DOHH2 (cell line): Measurements from ENCODE around the gene TANC1.

ENCODE experiments used
- H3F3A ChIP-seq: fragments of 200-600 bp; sonication (generic), shearing (Covaris generic); 2 replicates; pipeline ENCODE4 v1.6.0; 2016; ENCODE audit warnings: antibody characterized with exemption, mild to moderate bottlenecking; ENCODE audit not compliant: control insufficient read depth, insufficient read depth
- H3K27ac ChIP-seq: fragments of 200-600 bp; sonication (generic); 2 replicates; pipeline ENCODE4 v1.5.1; 2014; ENCODE audit warnings: low read depth, mild to moderate bottlenecking, low read length, moderate library complexity
- H3K27me3 ChIP-seq: fragments of 200-600 bp; sonication (generic); 2 replicates; pipeline ENCODE4 v1.6.1; 2014; ENCODE audit warnings: mild to moderate bottlenecking, low read length, mixed read lengths; ENCODE audit not compliant: control insufficient read depth
- H3K36me3 ChIP-seq: fragments of 200-600 bp; sonication (generic); 2 replicates; pipeline ENCODE4 v1.6.1; 2014; ENCODE audit warnings: mild to moderate bottlenecking, low read length, moderate library complexity, mixed read lengths; ENCODE audit not compliant: control insufficient read depth
- H3K4me1 ChIP-seq: fragments of 200-600 bp; sonication (generic); 2 replicates; pipeline ENCODE4 v1.6.1; 2014; ENCODE audit warnings: mild to moderate bottlenecking, low read length, mixed read lengths; ENCODE audit not compliant: control insufficient read depth
- H3K4me2 ChIP-seq: fragments of 200-600 bp; sonication (generic); 2 replicates; pipeline ENCODE4 v1.6.0; 2014; ENCODE audit warnings: mild to moderate bottlenecking, low read length, moderate library complexity
- H3K4me3 ChIP-seq: fragments of 200-600 bp; sonication (generic); 2 replicates; pipeline ENCODE4 v1.5.1; 2014; ENCODE audit warnings: mild to moderate bottlenecking, low read length, mixed read lengths
- H3K79me2 ChIP-seq: fragments of 200-600 bp; sonication (generic); 2 replicates; pipeline ENCODE4 v1.6.1; 2014; ENCODE audit warnings: mild to moderate bottlenecking, low read length, mixed read lengths; ENCODE audit not compliant: control insufficient read depth
- H3K9me2 ChIP-seq: fragments of 200-600 bp; sonication (generic); replicated peaks from 2 replicates; pipeline ENCODE4 v1.6.1; 2014; ENCODE audit warnings: mild to moderate bottlenecking, low read length, mixed read lengths; ENCODE audit not compliant: control insufficient read depth
- H3K9me3 ChIP-seq: fragments of 200-600 bp; sonication (generic); 2 replicates; pipeline ENCODE4 v1.6.1; 2014; ENCODE audit warnings: antibody characterized with exemption, low read length, mixed read lengths; ENCODE audit not compliant: control insufficient read depth, insufficient read depth
- H4K20me1 ChIP-seq: fragments of 200-600 bp; sonication (generic); 2 replicates; pipeline ENCODE4 v1.6.0; 2014; ENCODE audit warnings: low read depth, mild to moderate bottlenecking, antibody characterized with exemption, low read length, moderate library complexity; ENCODE audit not compliant: control insufficient read depth, insufficient read depth
- EZH2phosphoT487 ChIP-seq: fragments of 200-600 bp; sonication (generic); IDR thresholded peaks from 2 replicates; pipeline ENCODE4 v1.6.1; 2017; ENCODE audit warnings: borderline replicate concordance, mild to moderate bottlenecking, antibody characterized with exemption, low read length, moderate library complexity, mixed read lengths
- TF ChIP-seq, protein P1 (sequence below): fragments of 200-600 bp; sonication (generic); IDR thresholded peaks from one replicate; pipeline ENCODE4 v1.5.1; 2014; ENCODE audit warnings: antibody characterized with exemption, mild to moderate bottlenecking, low read depth, low read length; ENCODE audit not compliant: poor library complexity, severe bottlenecking

TANC1 gene

DNA sequence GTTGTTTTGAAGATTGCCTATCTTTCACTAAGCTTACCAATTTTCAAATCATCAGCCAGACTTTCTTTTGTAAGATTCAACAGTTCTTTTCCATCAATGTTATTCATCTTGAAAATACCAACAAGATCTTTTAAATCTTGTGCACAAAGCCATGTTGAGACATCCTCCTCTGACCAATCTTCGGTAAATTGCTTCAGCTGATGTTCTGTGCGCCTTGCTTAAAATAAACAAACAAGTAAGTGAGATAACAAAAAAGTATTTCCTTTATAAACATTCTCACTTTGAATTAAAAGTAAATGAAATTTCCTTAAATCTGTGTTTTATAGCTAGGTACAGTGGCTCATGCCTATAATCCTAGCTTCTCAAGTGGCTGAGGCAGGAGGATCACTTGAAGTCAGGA lies 287.7 kb downstream of the TANC1 start:
- Histone ChIP-seq H3F3A (no peaks in the 10 kb centered on the region), H3K36me3 (peaks cover 4% of the 10 kb centered on the region; the same call in 1 of the 2 replicates), H3K27me3 (no peaks in the 10 kb centered on the region), H3K9me2 (no peaks in the 10 kb centered on the region), H3K4me2 (no peak overlapping the region), H3K4me1 (no peaks in the 10 kb centered on the region), H3K4me3 (no peak overlapping the region), H4K20me1 (no peaks in the 10 kb centered on the region), H3K27ac (no peak overlapping the region), H3K9me3 (no peaks in the 10 kb centered on the region), H3K79me2 (no peaks in the 10 kb centered on the region)
- no peak for TF ChIP-seq EZH2phosphoT487
- TF ChIP-seq, protein P1, sequence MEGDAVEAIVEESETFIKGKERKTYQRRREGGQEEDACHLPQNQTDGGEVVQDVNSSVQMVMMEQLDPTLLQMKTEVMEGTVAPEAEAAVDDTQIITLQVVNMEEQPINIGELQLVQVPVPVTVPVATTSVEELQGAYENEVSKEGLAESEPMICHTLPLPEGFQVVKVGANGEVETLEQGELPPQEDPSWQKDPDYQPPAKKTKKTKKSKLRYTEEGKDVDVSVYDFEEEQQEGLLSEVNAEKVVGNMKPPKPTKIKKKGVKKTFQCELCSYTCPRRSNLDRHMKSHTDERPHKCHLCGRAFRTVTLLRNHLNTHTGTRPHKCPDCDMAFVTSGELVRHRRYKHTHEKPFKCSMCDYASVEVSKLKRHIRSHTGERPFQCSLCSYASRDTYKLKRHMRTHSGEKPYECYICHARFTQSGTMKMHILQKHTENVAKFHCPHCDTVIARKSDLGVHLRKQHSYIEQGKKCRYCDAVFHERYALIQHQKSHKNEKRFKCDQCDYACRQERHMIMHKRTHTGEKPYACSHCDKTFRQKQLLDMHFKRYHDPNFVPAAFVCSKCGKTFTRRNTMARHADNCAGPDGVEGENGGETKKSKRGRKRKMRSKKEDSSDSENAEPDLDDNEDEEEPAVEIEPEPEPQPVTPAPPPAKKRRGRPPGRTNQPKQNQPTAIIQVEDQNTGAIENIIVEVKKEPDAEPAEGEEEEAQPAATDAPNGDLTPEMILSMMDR, result no peak

DNA sequence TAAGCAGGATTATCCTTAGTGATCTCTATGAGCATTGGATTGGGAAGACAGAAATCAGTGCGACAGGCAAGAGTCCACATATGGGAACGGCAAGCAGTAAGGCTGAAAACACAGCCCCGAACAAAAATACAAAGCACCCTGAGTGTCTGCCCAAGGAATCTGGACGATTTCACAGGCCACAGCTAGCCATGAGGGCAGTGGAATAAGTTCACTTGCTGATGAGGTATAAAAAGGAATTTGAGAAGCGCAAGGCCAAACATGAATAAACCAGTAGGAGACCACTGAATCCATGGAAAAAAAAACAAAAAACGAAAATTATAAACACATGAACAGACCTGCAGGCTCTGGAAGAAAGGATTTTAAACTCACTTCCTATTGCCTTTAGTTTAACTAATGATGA lies 293.8 kb downstream of the TANC1 start:
- Histone ChIP-seq H3K27me3 (no peaks in the 10 kb centered on the region), H4K20me1 (no peaks in the 10 kb centered on the region)

DNA sequence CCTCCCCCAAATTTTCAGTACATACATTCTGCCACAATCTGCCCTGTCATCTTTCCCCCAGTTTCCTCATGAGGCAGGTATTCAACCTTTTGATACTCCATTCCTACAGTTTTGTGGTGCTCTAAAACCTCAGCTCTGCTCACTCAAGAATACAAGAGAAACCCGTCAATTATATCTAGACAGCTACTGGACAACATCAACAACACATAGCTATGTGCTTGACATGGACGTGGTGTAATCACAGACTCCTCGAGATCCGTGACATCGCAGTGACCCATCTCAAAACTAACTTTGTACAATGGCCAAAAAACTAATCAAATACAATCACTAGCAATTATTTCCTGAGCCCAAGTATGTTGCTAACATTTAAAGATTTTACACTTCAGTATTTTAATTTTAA lies 294.5 kb downstream of the TANC1 start:
- no peaks in the 10 kb centered on the region for H3K9me2 ChIP-seq
- H3K27ac ChIP-seq, result no peak overlapping the region
- H3K27me3 ChIP-seq, result no peaks in the 10 kb centered on the region
- no peaks in the 10 kb centered on the region for H4K20me1 ChIP-seq
- no peaks in the 10 kb centered on the region for H3K9me3 ChIP-seq
- no peak for TF ChIP-seq EZH2phosphoT487
- TF ChIP-seq, protein P1, result no peak
- H3K36me3 ChIP-seq, result no peaks in the 10 kb centered on the region
- H3K4me1 ChIP-seq, result no peaks in the 10 kb centered on the region
- no peaks in the 10 kb centered on the region for H3F3A ChIP-seq
- no peak overlapping the region for H3K4me3 ChIP-seq
- no peak overlapping the region for H3K4me2 ChIP-seq
- H3K79me2 ChIP-seq, result no peaks in the 10 kb centered on the region

More for the DNA sequence above, 293.8 kb downstream of the TANC1 start:
- TF ChIP-seq, protein P1, result no peak
- TF ChIP-seq EZH2phosphoT487, result no peak
- H3K36me3 ChIP-seq, result no peaks in the 10 kb centered on the region
- no peak overlapping the region for H3K4me3 ChIP-seq
- H3K4me2 ChIP-seq, result no peak overlapping the region
- no peaks in the 10 kb centered on the region for H3F3A ChIP-seq
- H3K79me2 ChIP-seq, result no peaks in the 10 kb centered on the region
- H3K9me2 ChIP-seq, result no peaks in the 10 kb centered on the region
- H3K27ac ChIP-seq, result no peak overlapping the region
- no peaks in the 10 kb centered on the region for H3K4me1 ChIP-seq
- H3K9me3 ChIP-seq, result no peaks in the 10 kb centered on the region
